ENCODE results near the gene ABCC8.

DNA sequence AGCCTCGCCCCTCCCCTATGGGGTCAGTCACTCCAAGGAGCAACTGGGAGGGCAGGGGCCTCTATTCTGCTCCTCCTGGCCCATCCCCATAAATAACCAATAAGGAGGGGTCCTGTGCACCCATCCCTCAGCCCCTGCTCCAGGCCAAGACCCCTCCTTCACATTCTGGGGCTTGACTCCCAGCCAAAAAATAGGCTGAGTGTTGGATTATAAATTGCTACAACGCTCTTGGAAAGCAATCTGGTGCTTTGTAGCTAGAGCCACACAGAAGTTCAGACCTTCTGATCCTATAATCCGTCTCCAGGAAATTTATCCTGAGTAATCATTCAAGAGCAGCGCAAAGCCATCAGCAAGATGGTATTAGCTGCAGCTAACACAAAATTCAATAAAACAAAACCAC lies 42.5 kb downstream of the ABCC8 start:
- TF ChIP-seq POLR2A (IDR thresholded peaks at IDR 0.05) = no peak
- TF ChIP-seq, protein P1, sequence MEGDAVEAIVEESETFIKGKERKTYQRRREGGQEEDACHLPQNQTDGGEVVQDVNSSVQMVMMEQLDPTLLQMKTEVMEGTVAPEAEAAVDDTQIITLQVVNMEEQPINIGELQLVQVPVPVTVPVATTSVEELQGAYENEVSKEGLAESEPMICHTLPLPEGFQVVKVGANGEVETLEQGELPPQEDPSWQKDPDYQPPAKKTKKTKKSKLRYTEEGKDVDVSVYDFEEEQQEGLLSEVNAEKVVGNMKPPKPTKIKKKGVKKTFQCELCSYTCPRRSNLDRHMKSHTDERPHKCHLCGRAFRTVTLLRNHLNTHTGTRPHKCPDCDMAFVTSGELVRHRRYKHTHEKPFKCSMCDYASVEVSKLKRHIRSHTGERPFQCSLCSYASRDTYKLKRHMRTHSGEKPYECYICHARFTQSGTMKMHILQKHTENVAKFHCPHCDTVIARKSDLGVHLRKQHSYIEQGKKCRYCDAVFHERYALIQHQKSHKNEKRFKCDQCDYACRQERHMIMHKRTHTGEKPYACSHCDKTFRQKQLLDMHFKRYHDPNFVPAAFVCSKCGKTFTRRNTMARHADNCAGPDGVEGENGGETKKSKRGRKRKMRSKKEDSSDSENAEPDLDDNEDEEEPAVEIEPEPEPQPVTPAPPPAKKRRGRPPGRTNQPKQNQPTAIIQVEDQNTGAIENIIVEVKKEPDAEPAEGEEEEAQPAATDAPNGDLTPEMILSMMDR (IDR thresholded peaks at IDR 0.05) = no peak
- no peak for TF ChIP-seq POLR2AphosphoS5 (IDR thresholded peaks at IDR 0.05)
- no peak for TF ChIP-seq EP300 (IDR thresholded peaks at IDR 0.05)
